Esophagus (tissue), 2 donors: ENCODE data around the gene AP3B2. TPM values are rescaled to one million over a fixed set of nuclear protein-coding genes. Genes with fewer than 3 reads are reported as not detected.

Experiments
- H3K27ac ChIP-seq, 2 donors: one replicate each; pipeline ENCODE4 v1.5.1; 2013; ENCODE audit warnings: low read depth in 2 of 2, mild to moderate bottlenecking in 2 of 2, inconsistent platforms in 1 of 2, low read length in 1 of 2, moderate library complexity in 1 of 2
- H3K27me3 ChIP-seq, 2 donors: one replicate each; pipeline ENCODE4 v1.6.1; 2013; ENCODE audit warnings: low read length in 2 of 2, control low read depth in 1 of 2, mild to moderate bottlenecking in 1 of 2; ENCODE audit not compliant: insufficient read depth in 2 of 2, control insufficient read depth in 1 of 2
- H3K36me3 ChIP-seq, 2 donors: one replicate each; pipeline ENCODE4 v1.6.1; 2013; ENCODE audit warnings: low read length in 1 of 2; ENCODE audit not compliant: control insufficient read depth in 2 of 2, insufficient read depth in 2 of 2
- H3K4me1 ChIP-seq, 2 donors: one replicate each; pipeline ENCODE4 v1.6.1; 2013; ENCODE audit warnings: low read length in 1 of 2; ENCODE audit not compliant: control insufficient read depth in 2 of 2, insufficient read depth in 2 of 2
- H3K4me3 ChIP-seq, 2 donors: one replicate each; pipeline ENCODE4 v1.5.1; 2013; ENCODE audit warnings: low read length in 2 of 2, mild to moderate bottlenecking in 2 of 2, low read depth in 1 of 2, moderate library complexity in 1 of 2
- H3K9me3 ChIP-seq, 2 donors: one replicate each; pipeline ENCODE4 v1.6.1; 2013; ENCODE audit warnings: mild to moderate bottlenecking in 2 of 2, low read depth in 1 of 2, low read length in 1 of 2, moderate library complexity in 1 of 2; ENCODE audit not compliant: control insufficient read depth in 2 of 2, insufficient read depth in 1 of 2
- WGBS, 2 donors: extraction: QIAGEN DNeasy Blood & Tissue Kit; methylation state at CpG; one replicate each; pipeline ENCODE4 v1.1.7; 2013; 5-methylcytosine and 5-hydroxymethylcytosine counted together
- polyA plus RNA-seq, 2 donors: library from polyadenylated mRNA; stranded (reverse); fragments of 200-250 nt; gene quantifications; one replicate each; pipeline ENCODE4 v1.2.3, GENCODE V29; 2013
- donor health status: healthy with polysubstance abuse.
- donor health status: Bipolar disorder and iron deficiency.

AP3B2 gene
- polyA plus RNA-seq, 2 donors, result 1.1 to 2.8 TPM

- H3K4me3 ChIP-seq, result no peak overlapping the region
- no peaks in the 10 kb centered on the region for H3K4me1 ChIP-seq
- H3K27me3 ChIP-seq, result no peaks in the 10 kb centered on the region
- no peaks in the 10 kb centered on the region for H3K36me3 ChIP-seq
- WGBS, 2 donors, result 81 to 85% methylated on average over 2 of the region's 2 CpGs
- no peak overlapping the region for H3K27ac ChIP-seq
- H3K9me3 ChIP-seq, result no peaks in the 10 kb centered on the region
These were observed 28.3 kb upstream of the AP3B2 start for GRCh38 chr15:82737975-82738374.

GRCh38 chr15:82731527-82731926, 21.9 kb upstream of the AP3B2 start:
- no peak overlapping the region for H3K27ac ChIP-seq
- 84 to 85% methylated on average over 2 of the region's 2 CpGs for WGBS, 2 donors
- no peak overlapping the region for H3K4me3 ChIP-seq
- H3K27me3 ChIP-seq, result no peaks in the 10 kb centered on the region
- no peaks in the 10 kb centered on the region for H3K4me1 ChIP-seq
- H3K9me3 ChIP-seq, result no peaks in the 10 kb centered on the region
- H3K36me3 ChIP-seq, result no peaks in the 10 kb centered on the region

- no peaks in the 10 kb centered on the region for H3K36me3 ChIP-seq
- H3K27ac ChIP-seq, result no peak overlapping the region
- no peak overlapping the region for H3K4me3 ChIP-seq
- 92 to 94% methylated on average over 11 of the region's 11 CpGs for WGBS, 2 donors
- H3K4me1 ChIP-seq, result no peaks in the 10 kb centered on the region
- no peaks in the 10 kb centered on the region for H3K9me3 ChIP-seq
- H3K27me3 ChIP-seq, result no peaks in the 10 kb centered on the region
These were observed 20.4 kb upstream of the AP3B2 start for GRCh38 chr15:82730022-82730530.

- 94 to 95% methylated on average over 10 of the region's 10 CpGs for WGBS, 2 donors
- Histone ChIP-seq H3K36me3 (no peaks in the 10 kb centered on the region), H3K9me3 (no peaks in the 10 kb centered on the region), H3K27ac (no peak overlapping the region), H3K27me3 (no peaks in the 10 kb centered on the region), H3K4me3 (no peak overlapping the region), H3K4me1 (no peaks in the 10 kb centered on the region)
These were observed 17.1 kb upstream of the AP3B2 start for GRCh38 chr15:82726816-82727215.

- no peaks in the 10 kb centered on the region for H3K36me3 ChIP-seq
- H3K27ac ChIP-seq, result no peak overlapping the region
- H3K27me3 ChIP-seq, result no peaks in the 10 kb centered on the region
- H3K4me1 ChIP-seq, result peaks cover 1 to 2% of the 10 kb centered on the region in 2 donors
- no peak overlapping the region for H3K4me3 ChIP-seq
- H3K9me3 ChIP-seq, result no peaks in the 10 kb centered on the region
- WGBS, 2 donors, result 83 to 90% methylated on average over 4 of the region's 4 CpGs
These were observed 5.3 kb upstream of the AP3B2 start for GRCh38 chr15:82715003-82715402.

GRCh38 chr15:82714016-82714415, 4.3 kb upstream of the AP3B2 start:
- Histone ChIP-seq H3K4me3 (no peak overlapping the region), H3K36me3 (no peaks in the 10 kb centered on the region), H3K4me1 (peaks cover 3 to 4% of the 10 kb centered on the region in 2 donors), H3K27ac (no peak overlapping the region), H3K27me3 (no peaks in the 10 kb centered on the region), H3K9me3 (no peaks in the 10 kb centered on the region)
- 61 to 72% methylated on average over 3 of the region's 3 CpGs for WGBS, 2 donors

GRCh38 chr15:82712036-82712435, 2.4 kb upstream of the AP3B2 start:
- Histone ChIP-seq H3K9me3 (no peaks in the 10 kb centered on the region), H3K27me3 (no peaks in the 10 kb centered on the region), H3K4me3 (no peak overlapping the region), H3K4me1 (peaks cover 3 to 4% of the 10 kb centered on the region in 2 donors), H3K27ac (no peak overlapping the region), H3K36me3 (no peaks in the 10 kb centered on the region)
- 67 to 72% methylated on average over 3 of the region's 3 CpGs for WGBS, 2 donors

- H3K4me1 ChIP-seq, result peaks cover 3 to 4% of the 10 kb centered on the region in 2 donors
- H3K36me3 ChIP-seq, result no peaks in the 10 kb centered on the region
- H3K27me3 ChIP-seq, result no peaks in the 10 kb centered on the region
- H3K9me3 ChIP-seq, result no peaks in the 10 kb centered on the region
- no peak overlapping the region for H3K4me3 ChIP-seq
- no peak overlapping the region for H3K27ac ChIP-seq
- 96 to 98% methylated on average over 26 of the region's 26 CpGs for WGBS, 2 donors
These were observed 1.3 kb upstream of the AP3B2 start for GRCh38 chr15:82710926-82711490.

GRCh38 chr15:82710208-82710555, 507 bp upstream of the AP3B2 start:
- Histone ChIP-seq H3K4me1 (peaks cover 3 to 4% of the 10 kb centered on the region in 2 donors), H3K27me3 (no peaks in the 10 kb centered on the region), H3K4me3 (peak overlapping the region; percentile 60 to 71), H3K27ac (peak overlapping the region in 1 of 2 donors; percentile 50), H3K36me3 (no peaks in the 10 kb centered on the region), H3K9me3 (no peaks in the 10 kb centered on the region)
- 13 to 14% methylated on average over 14 of the region's 14 CpGs for WGBS, 2 donors

- WGBS, 2 donors, result 1 to 2% methylated on average over 7 to 15 of the region's 15 CpGs
- H3K4me3 ChIP-seq, result peak overlapping the region; percentile 28 to 71
- no peak overlapping the region for H3K27ac ChIP-seq
- no peaks in the 10 kb centered on the region for H3K27me3 ChIP-seq
- peaks cover 3 to 4% of the 10 kb centered on the region in 2 donors for H3K4me1 ChIP-seq
- H3K9me3 ChIP-seq, result no peaks in the 10 kb centered on the region
- no peaks in the 10 kb centered on the region for H3K36me3 ChIP-seq
These were observed 624 bp downstream of the AP3B2 start for GRCh38 chr15:82709081-82709420.
